ENCODE measurements around the gene HPS3. TPM values are rescaled to one million over a fixed set of nuclear protein-coding genes. Genes with fewer than 3 reads are reported as not detected.

The HPS3 gene
- total RNA-seq, 2 donors from 2014 or later = 15.8 to 19.5 TPM

DNA sequence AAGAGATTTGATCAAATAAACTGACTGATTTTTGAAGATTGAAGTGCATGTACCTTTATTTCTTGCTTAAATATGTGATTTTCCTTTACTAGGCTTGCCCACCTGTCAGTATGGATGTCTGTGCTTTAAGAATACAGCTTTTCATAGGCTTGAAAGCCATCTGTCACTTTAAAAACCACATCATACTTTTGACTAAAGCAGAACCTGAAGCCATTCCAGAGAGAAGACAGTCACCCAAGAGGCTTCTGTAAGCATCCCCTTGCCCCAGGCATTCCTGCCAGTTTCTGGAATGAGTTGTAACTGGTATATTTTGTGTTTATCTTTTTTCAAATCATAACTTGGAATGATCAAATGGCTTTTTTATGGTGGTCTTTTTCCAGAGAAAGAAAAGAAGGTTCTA lies 24.0 kb downstream of the HPS3 start:
- H3K27me3 ChIP-seq = no peaks in the 10 kb centered on the region
- TF ChIP-seq, protein P1, sequence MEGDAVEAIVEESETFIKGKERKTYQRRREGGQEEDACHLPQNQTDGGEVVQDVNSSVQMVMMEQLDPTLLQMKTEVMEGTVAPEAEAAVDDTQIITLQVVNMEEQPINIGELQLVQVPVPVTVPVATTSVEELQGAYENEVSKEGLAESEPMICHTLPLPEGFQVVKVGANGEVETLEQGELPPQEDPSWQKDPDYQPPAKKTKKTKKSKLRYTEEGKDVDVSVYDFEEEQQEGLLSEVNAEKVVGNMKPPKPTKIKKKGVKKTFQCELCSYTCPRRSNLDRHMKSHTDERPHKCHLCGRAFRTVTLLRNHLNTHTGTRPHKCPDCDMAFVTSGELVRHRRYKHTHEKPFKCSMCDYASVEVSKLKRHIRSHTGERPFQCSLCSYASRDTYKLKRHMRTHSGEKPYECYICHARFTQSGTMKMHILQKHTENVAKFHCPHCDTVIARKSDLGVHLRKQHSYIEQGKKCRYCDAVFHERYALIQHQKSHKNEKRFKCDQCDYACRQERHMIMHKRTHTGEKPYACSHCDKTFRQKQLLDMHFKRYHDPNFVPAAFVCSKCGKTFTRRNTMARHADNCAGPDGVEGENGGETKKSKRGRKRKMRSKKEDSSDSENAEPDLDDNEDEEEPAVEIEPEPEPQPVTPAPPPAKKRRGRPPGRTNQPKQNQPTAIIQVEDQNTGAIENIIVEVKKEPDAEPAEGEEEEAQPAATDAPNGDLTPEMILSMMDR (IDR thresholded peaks at IDR 0.05) = no peak
- no peaks in the 10 kb centered on the region for H3K36me3 ChIP-seq
- no peaks in the 10 kb centered on the region for H3K9me3 ChIP-seq
- DNase-seq = no peak
- intact Hi-C loops (cut with DNase I) = no loop called here
- no peak overlapping the region for H3K9ac ChIP-seq (ENCODE audit: low read depth in 2 of 2, low read length in 2 of 2)
- H3K4me1 ChIP-seq = no peaks in the 10 kb centered on the region
- H3K4me3 ChIP-seq = no peak overlapping the region
- H3K27ac ChIP-seq = no peak overlapping the region

DNA sequence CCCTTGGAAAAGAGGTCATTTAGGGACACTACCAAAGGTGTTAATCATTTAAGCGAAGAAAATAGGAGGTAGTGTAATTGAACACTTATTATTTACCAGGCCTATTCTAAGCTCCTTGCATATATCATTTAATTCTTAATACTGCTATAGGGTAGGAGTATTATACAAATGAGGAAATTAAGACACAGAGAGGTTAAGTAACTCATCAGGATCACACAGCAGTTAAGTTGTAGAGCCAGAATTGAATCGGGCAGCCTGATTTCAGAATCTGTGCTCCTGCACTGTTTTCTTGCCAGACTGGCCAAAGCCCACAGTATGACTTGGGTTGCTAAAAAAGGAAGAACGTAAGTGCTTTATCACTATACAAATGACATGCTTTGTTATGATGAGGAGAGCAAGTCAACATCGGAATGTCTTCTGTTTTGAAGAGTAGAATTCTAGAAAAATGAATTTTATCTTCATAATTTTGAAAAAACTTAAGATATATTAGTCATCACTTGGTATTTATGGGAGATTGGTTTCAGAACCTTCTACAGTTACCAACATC lies 31.4 kb downstream of the HPS3 start:
- H3K27ac ChIP-seq = no peak overlapping the region
- no peaks in the 10 kb centered on the region for H3K27me3 ChIP-seq
- TF ChIP-seq, protein P1 (IDR thresholded peaks at IDR 0.05) = no peak
- no peaks in the 10 kb centered on the region for H3K9me3 ChIP-seq
- H3K36me3 ChIP-seq = no peaks in the 10 kb centered on the region
- H3K9ac ChIP-seq (ENCODE audit: low read depth in 2 of 2, low read length in 2 of 2) = no peak overlapping the region
- no peak overlapping the region for H3K4me3 ChIP-seq
- intact Hi-C loops (cut with DNase I) = no loop called here
- DNase-seq = no peak
- H3K4me1 ChIP-seq = no peaks in the 10 kb centered on the region

DNA sequence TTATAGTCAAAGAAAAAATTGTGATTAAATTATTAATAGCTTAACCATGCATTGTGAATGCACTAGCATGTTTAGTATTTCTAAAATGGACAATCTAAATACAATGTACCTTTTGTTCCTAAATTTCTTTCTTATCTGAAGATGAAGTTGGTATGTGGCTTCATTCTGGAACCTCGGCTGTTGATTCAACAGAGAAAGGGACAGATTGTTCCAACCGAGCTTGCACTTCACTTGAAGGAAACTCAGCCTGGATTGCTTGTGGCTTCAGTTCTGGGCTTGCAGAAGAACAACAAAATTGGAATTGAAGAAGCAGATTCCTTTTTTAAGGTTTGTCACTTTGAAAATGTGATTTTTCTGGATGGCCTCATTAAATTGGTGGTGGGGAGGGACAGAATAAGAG lies 32.6 kb downstream of the HPS3 start:
- Histone ChIP-seq H3K4me1 (no peaks in the 10 kb centered on the region), H3K9me3 (no peaks in the 10 kb centered on the region), H3K9ac (ENCODE audit: low read depth in 2 of 2, low read length in 2 of 2) (no peak overlapping the region), H3K4me3 (no peak overlapping the region), H3K36me3 (no peaks in the 10 kb centered on the region), H3K27me3 (no peaks in the 10 kb centered on the region), H3K27ac (no peak overlapping the region)
- intact Hi-C loops (cut with DNase I) = no loop called here
- DNase-seq = no peak
- TF ChIP-seq, protein P1 (IDR thresholded peaks at IDR 0.05) = no peak

DNA sequence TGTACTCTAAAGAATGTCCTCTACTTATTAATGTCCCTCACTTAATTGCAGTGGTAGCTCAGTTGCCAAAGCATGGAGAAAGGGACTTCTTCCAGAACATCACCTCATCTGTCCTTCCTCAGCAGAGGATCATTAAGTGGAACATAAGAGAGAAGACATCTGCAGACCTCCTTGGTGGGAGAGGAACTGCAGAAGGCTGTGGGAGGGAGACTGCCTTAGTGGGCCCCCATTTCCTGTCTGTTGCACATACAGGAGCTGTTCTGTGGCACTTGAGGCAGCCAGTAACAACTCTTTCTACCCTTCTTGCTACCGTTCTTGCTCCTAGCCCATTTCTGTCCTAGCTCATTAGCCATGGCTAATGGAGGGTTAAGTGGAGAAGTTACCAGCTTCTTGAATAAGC lies 33.6 kb downstream of the HPS3 start:
- TF ChIP-seq, protein P1 (IDR thresholded peaks at IDR 0.05) = no peak
- H3K4me1 ChIP-seq = no peaks in the 10 kb centered on the region
- no peaks in the 10 kb centered on the region for H3K27me3 ChIP-seq
- H3K27ac ChIP-seq = no peak overlapping the region
- intact Hi-C loops (cut with DNase I) = no loop called here
- no peak overlapping the region for H3K4me3 ChIP-seq
- H3K36me3 ChIP-seq = no peaks in the 10 kb centered on the region
- H3K9ac ChIP-seq (ENCODE audit: low read depth in 2 of 2, low read length in 2 of 2) = no peak overlapping the region
- no peak for DNase-seq
- H3K9me3 ChIP-seq = no peaks in the 10 kb centered on the region

DNA sequence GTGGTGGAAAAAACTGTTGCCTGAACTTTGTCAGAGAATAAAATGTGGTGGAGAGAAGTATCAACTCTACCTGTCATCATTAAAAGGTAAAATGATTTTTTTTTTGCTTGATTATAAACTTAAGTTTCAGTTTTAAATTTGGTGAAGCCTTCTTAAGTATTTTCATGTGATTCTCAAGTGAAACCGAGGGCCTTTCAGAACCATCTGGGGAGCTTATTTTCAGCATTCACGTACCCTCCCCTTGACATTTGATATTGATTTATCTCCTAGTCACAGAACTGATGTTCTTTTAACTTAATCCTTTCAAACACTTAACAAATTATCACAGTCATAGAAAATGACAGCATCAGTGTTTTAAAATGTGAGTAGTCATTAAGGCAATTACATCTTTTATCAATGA lies 38.5 kb downstream of the HPS3 start:
- Histone ChIP-seq H3K27me3 (no peaks in the 10 kb centered on the region), H3K4me1 (no peaks in the 10 kb centered on the region), H3K4me3 (no peak overlapping the region), H3K36me3 (no peaks in the 10 kb centered on the region), H3K9ac (ENCODE audit: low read depth in 2 of 2, low read length in 2 of 2) (no peak overlapping the region), H3K27ac (no peak overlapping the region), H3K9me3 (no peaks in the 10 kb centered on the region)
- TF ChIP-seq, protein P1 (IDR thresholded peaks at IDR 0.05) = no peak
- intact Hi-C loops (cut with DNase I) = no loop called here
- DNase-seq = no peak
